GM19467 (cell line): Measurements from ENCODE around the gene ATP1A2.
"Not testable (repeated sequence)": the region's sequence is repeated elsewhere in the genome, so short reads cannot be mapped to it uniquely, and the experiment has no call there.

Experiments used
- ATAC-seq: cut with Tn5 transposase; IDR thresholded peaks from one replicate; pipeline ENCODE4 v1.9.1; 2021; ENCODE audit warnings: mild to moderate bottlenecking, moderate library complexity; ENCODE audit not compliant: unreplicated experiment

ATP1A2 gene

GRCh38 chr1:160099716-160100375 is 15.7 kb upstream of the ATP1A2 start:
- ATAC-seq: no peak

GRCh38 chr1:160101037-160101716 is 14.4 kb upstream of the ATP1A2 start:
- ATAC-seq: peak; percentile 30

GRCh38 chr1:160101717-160102522 is 13.6 kb upstream of the ATP1A2 start:
- no peak for ATAC-seq

DNA sequence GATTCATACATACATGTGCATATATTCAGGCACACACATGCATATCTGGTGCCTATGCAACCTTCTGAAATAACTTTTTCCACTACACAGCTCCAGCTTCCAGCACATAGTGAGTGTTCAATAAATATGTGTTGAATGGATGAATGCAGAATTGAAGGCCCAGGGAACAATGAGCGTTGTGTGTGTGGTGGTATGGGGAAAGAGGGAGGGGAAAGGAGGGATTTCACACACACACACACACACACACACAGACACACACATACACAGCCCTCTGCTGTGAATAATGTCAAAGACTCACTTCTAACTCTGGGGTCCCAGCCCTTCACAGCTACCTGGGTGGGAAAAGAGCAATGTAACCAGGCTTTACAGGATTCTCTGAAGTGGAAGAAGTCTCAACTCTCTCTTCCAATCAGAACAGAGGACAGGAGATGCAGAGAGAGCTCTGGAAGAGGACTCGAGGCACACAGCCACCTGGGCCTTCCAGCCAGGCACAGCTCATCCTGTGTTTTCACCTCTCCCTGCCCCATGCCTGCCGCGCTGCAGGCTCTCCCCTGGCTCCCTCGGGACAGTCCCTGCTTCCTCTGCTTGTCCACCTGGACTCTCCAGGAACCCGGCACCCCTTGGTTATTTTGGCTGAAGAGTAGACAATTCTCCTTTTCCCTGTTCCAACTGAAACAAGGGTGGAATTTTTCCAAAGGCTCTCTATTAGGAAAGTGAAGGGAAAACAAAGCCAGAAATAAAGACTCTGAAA is 11.7 kb upstream of the ATP1A2 start:
- no peak for ATAC-seq

GRCh38 chr1:160104486-160104885 is 11.1 kb upstream of the ATP1A2 start:
- no peak for ATAC-seq

- no peak for ATAC-seq
These were observed 10.4 kb upstream of the ATP1A2 start for GRCh38 chr1:160105155-160105554.

- no peak for ATAC-seq
These were observed 8.0 kb upstream of the ATP1A2 start for GRCh38 chr1:160107512-160107911.

GRCh38 chr1:160108888-160109662 is 6.5 kb upstream of the ATP1A2 start:
- ATAC-seq: no peak

DNA sequence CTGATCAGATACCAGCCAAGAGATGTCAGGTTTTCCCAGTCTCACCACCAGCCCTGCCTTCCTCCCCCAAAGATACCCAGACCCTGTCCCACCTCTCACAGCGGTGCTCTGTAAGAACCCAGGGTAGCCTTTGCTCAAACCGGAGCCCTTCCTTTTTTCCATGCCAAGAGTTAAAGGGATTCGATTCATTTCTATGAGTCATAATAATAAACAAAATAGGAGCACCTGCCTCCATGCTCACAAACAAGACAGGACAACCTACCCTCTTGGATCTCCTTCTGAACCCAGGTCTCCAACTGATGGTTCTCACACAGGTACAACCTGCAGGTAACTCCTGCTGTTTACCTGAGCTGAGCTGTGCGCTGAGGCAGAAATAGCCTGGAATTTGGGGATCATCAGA is 5.9 kb upstream of the ATP1A2 start:
- no peak for ATAC-seq

GRCh38 chr1:160111462-160111861 is 4.1 kb upstream of the ATP1A2 start:
- ATAC-seq: not testable (repeated sequence)

GRCh38 chr1:160112357-160112756 is 3.2 kb upstream of the ATP1A2 start:
- no peak for ATAC-seq

DNA sequence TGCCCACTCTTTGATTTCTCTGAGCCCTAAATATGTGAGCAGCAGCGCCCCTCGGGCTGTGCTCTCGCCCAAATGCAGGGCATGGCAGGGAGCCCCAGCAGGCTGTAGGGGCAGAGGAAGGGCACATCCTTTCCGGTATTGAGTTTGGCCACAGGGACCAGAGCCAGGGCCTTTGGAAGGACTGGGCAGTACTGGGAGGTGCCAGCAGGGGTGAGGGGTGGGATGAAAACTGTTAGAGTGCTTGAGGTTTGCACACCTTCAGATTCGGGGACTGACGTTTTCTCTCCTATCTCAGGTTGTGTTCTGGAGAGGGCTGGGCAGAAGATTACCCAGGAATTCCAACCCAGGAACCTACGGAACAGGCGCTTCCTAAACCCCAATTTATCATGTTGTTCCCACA is 2.2 kb upstream of the ATP1A2 start:
- no peak for ATAC-seq

- ATAC-seq: no peak
These were observed 1.5 kb upstream of the ATP1A2 start for GRCh38 chr1:160114085-160114484.

DNA sequence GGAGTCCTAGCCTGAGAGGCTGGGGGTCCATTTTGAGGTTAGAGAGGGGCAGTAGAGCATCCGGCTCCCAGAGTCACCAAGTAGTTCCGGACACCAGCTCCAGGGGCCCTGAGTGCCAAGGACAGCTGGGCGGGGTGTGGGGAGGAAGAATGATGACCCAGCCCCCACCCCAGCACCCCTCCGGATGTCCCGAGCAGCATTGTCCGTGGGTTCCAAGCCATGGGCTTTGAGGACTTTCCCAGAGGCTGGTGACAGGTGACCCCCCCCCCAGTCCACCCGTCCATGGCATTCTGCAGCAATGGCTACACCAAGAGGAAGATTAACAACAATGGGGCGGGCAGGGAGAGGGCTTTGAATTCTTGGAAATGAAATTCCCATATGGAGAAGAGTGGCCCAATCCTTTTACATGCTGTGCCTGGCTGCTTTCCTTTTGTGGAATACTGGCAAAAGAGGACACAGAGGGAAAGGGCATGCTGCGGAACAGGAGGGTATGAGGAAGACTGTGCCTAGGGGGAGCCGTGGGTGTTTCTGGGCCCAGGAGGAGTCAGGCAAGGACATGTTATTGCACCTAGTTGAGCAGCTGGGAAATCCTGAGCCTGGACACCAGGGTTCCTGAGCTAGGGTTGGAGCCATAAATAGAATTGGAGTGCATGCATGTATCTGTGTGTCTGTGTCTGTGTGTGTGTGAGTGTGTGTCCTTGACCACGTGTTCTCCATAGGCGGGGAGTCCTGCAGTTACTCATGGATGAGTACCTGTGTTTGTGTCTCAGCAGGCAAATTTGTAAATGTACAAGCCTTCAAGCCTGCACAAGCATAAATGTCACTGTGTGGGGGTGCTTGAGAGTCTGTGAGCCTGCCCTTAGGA is 956 bp downstream of the ATP1A2 start:
- ATAC-seq: no peak

DNA sequence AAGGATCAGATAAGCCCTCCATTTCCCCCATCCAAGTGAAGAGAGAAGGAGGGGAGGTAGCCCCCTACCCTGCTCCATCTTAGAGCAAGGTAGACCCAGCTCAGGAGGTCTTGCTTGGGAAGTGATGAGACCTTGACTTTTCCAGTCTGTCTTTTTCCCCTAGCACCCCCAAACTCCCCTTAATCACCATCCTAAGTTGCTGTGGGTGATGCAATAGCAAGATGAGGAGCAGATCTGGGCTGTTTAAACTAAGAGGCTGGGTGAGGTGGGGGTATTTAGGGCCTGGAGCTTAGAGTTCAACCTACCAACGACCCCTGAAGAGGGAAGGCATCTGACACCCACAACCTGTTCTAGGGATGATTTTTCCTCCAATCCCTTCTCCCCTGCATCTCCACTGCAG is 1.7 kb downstream of the ATP1A2 start:
- ATAC-seq: no peak

GRCh38 chr1:160117709-160118183 is 2.2 kb downstream of the ATP1A2 start:
- ATAC-seq: no peak

DNA sequence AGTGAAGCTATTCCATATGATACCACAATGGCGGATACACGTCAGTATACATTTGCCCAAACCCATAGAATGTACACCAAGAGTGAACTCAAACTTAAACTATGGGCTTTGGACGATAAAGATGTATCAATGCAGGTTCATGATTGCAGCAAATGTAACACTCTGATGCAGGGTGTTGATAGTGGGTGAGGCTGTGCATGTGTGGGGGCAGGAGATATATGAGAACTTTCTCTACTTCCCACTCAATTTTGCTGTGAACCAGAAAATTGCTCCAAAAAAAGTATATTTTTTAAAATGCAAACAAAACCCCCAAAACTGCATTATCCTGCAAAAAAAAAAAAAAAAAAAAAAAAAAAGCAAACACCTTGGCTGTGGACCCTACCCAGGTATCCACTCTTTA is 3.4 kb downstream of the ATP1A2 start:
- ATAC-seq: no peak

- ATAC-seq: no peak
These were observed 5.2 kb downstream of the ATP1A2 start for GRCh38 chr1:160120797-160121196.

DNA sequence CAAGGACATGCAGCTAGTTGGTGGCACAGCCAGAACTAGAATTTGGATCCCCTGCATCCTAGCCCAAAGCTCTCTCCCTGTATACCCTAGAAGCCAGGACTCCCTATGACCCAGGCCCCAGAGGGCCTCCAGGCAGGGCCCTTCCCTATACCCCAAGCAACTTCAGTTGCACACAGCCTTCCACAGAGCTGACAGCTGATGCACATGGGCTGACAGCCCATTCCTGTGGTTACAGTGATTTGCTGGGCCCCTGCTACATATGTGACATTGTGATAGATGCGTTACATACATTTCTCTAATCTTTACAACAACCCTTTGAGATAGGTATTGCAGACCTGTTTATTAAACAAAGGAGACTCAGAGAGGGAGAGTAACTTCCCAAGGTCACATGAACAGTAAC is 5.8 kb downstream of the ATP1A2 start:
- no peak for ATAC-seq
